GM18508 (cell line): Measurements from ENCODE around the gene RAB3B.
"Not testable (repeated sequence)": the region's sequence is repeated elsewhere in the genome, so short reads cannot be mapped to it uniquely, and the experiment has no call there.

Source experiments
- ATAC-seq: cut with Tn5 transposase; IDR thresholded peaks from one replicate; pipeline ENCODE4 v1.9.1; 2021; ENCODE audit warnings: moderate number of reproducible peaks; ENCODE audit not compliant: insufficient read depth, unreplicated experiment

Gene RAB3B

GRCh38 chr1:51926171-51926812 lies 64.2 kb downstream of the RAB3B start:
- ATAC-seq, result no peak

GRCh38 chr1:51924455-51924854 lies 66.0 kb downstream of the RAB3B start:
- ATAC-seq, result no peak

GRCh38 chr1:51922040-51922439 lies 68.5 kb downstream of the RAB3B start:
- ATAC-seq, result no peak

GRCh38 chr1:51920130-51920529 lies 70.4 kb downstream of the RAB3B start:
- no peak for ATAC-seq

GRCh38 chr1:51919684-51920083 lies 70.8 kb downstream of the RAB3B start:
- ATAC-seq, result no peak

- ATAC-seq, result no peak
Observed at GRCh38 chr1:51916587-51917405, 73.7 kb downstream of the RAB3B start.

GRCh38 chr1:51915951-51916350 lies 74.5 kb downstream of the RAB3B start:
- no peak for ATAC-seq

GRCh38 chr1:51912881-51913280 lies 77.6 kb downstream of the RAB3B start:
- ATAC-seq, result no peak

- ATAC-seq, result no peak
Observed at GRCh38 chr1:51910221-51911000, 80.1 kb downstream of the RAB3B start.

- no peak for ATAC-seq
Observed at GRCh38 chr1:51908499-51908898, 82.0 kb downstream of the RAB3B start.

- ATAC-seq, result no peak
Observed at GRCh38 chr1:51907079-51907702, 83.3 kb downstream of the RAB3B start.

- ATAC-seq, result no peak
Observed at GRCh38 chr1:51906306-51907078, 84.0 kb downstream of the RAB3B start.

GRCh38 chr1:51902456-51902855 lies 88.0 kb downstream of the RAB3B start:
- no peak for ATAC-seq

- no peak for ATAC-seq
Observed at GRCh38 chr1:51901151-51901550, 89.3 kb downstream of the RAB3B start.

GRCh38 chr1:51899022-51899421 lies 91.5 kb downstream of the RAB3B start:
- ATAC-seq, result no peak

GRCh38 chr1:51898090-51898734 lies 92.3 kb downstream of the RAB3B start:
- ATAC-seq, result no peak

- ATAC-seq, result no peak
Observed at GRCh38 chr1:51897699-51898031, 92.8 kb downstream of the RAB3B start.

GRCh38 chr1:51894748-51895147 lies 95.8 kb downstream of the RAB3B start:
- not testable (repeated sequence) for ATAC-seq

GRCh38 chr1:51878616-51879336 lies 111.7 kb downstream of the RAB3B start, which contains the start of gene NRDC:
NRDC (minus strand) TSS chr1:51878727; CDS start chr1:51878615, 112 bp downstream.
- ATAC-seq, result peak; percentile 90
